ENCODE results near the gene MAP3K6.
A peak's percentile ranks its signal among the peaks of the same experiment; 100 is the strongest.
"Not testable (repeated sequence)": the region's sequence is repeated elsewhere in the genome, so short reads cannot be mapped to it uniquely, and the experiment has no call there.

The MAP3K6 gene

GRCh38 chr1:27366411-27367159 is at the start of gene MAP3K6:
MAP3K6 (minus strand) TSS chr1:27366961; CDS start chr1:27366597, 364 bp downstream.
- DNase-seq = peak; percentile 71

GRCh38 chr1:27414091-27414490 is 47.3 kb upstream of the MAP3K6 start:
- no peak for DNase-seq

GRCh38 chr1:27413004-27413403 is 46.2 kb upstream of the MAP3K6 start:
- DNase-seq = no peak

GRCh38 chr1:27412502-27412901 is 45.7 kb upstream of the MAP3K6 start:
- no peak for DNase-seq

- DNase-seq = no peak
These were observed 43.9 kb upstream of the MAP3K6 start for GRCh38 chr1:27410709-27411108.

GRCh38 chr1:27409669-27410068 is 42.9 kb upstream of the MAP3K6 start:
- DNase-seq = no peak

GRCh38 chr1:27408151-27408550 is 41.4 kb upstream of the MAP3K6 start:
- no peak for DNase-seq

- not testable (repeated sequence) for DNase-seq
These were observed 40.0 kb upstream of the MAP3K6 start for GRCh38 chr1:27406791-27407190.

GRCh38 chr1:27406362-27406680 is 39.6 kb upstream of the MAP3K6 start:
- DNase-seq = no peak

- DNase-seq = not testable (repeated sequence)
These were observed 39.0 kb upstream of the MAP3K6 start for GRCh38 chr1:27405598-27406361.

GRCh38 chr1:27405074-27405473 is 38.3 kb upstream of the MAP3K6 start:
- no peak for DNase-seq

- DNase-seq = no peak
These were observed 37.2 kb upstream of the MAP3K6 start for GRCh38 chr1:27403931-27404330.

GRCh38 chr1:27403065-27403726 is 36.4 kb upstream of the MAP3K6 start:
- peak; percentile 78 for DNase-seq

- DNase-seq = no peak
These were observed 35.6 kb upstream of the MAP3K6 start for GRCh38 chr1:27402349-27402754.

GRCh38 chr1:27400963-27401341 is 34.2 kb upstream of the MAP3K6 start:
- DNase-seq = no peak

- no peak for DNase-seq
These were observed 33.6 kb upstream of the MAP3K6 start for GRCh38 chr1:27400082-27400962.

GRCh38 chr1:27399251-27400025 is 32.7 kb upstream of the MAP3K6 start:
- no peak for DNase-seq

GRCh38 chr1:27398405-27399149 is 31.8 kb upstream of the MAP3K6 start:
- DNase-seq = no peak

- no peak for DNase-seq
These were observed 31.0 kb upstream of the MAP3K6 start for GRCh38 chr1:27397749-27398148.

- DNase-seq = no peak
These were observed 30.3 kb upstream of the MAP3K6 start for GRCh38 chr1:27397110-27397509.
